Karpas-422 (cell line): ENCODE data around the gene HDAC11. TPM values are rescaled to one million over a fixed set of nuclear protein-coding genes. Genes with fewer than 3 reads are reported as not detected.
A peak's percentile ranks its signal among the peaks of the same experiment; 100 is the strongest.

Experiments used
- DNase-seq: peaks from one replicate; pipeline ENCODE4 v3.0.0-alpha.2; 2015
- H2AFZ ChIP-seq: fragments of 200-600 bp; sonication (generic); 2 replicates; pipeline ENCODE4 v1.6.1; 2014; ENCODE audit warnings: antibody characterized with exemption, low read length, mixed read lengths
- H3K27ac ChIP-seq: fragments of 200-600 bp; sonication (generic); 2 replicates; pipeline ENCODE4 v1.5.1; 2014; ENCODE audit warnings: mild to moderate bottlenecking, low read length, moderate library complexity
- H3K27me3 ChIP-seq: fragments of 200-600 bp; sonication (generic); 2 replicates; pipeline ENCODE4 v1.6.1; 2014; ENCODE audit warnings: low read length, mixed read lengths
- H3K36me3 ChIP-seq: fragments of 200-600 bp; sonication (generic); 2 replicates; pipeline ENCODE4 v1.6.1; 2014; ENCODE audit warnings: low read length, mixed read lengths; ENCODE audit not compliant: insufficient read depth
- H3K4me1 ChIP-seq: fragments of 200-600 bp; sonication (generic); 2 replicates; pipeline ENCODE4 v1.6.1; 2014; ENCODE audit warnings: mild to moderate bottlenecking, low read length, mixed read lengths
- H3K4me2 ChIP-seq: fragments of 200-600 bp; sonication (generic); 2 replicates; pipeline ENCODE4 v1.6.1; 2014; ENCODE audit warnings: low read length, low read depth, mild to moderate bottlenecking; ENCODE audit not compliant: poor library complexity, severe bottlenecking
- H3K4me3 ChIP-seq: fragments of 200-600 bp; sonication (generic); 2 replicates; pipeline ENCODE4 v1.5.1; 2014; ENCODE audit warnings: mild to moderate bottlenecking, antibody characterized with exemption, low read length, mixed read lengths
- H3K79me2 ChIP-seq: fragments of 200-600 bp; sonication (generic); 2 replicates; pipeline ENCODE4 v1.6.1; 2014; ENCODE audit warnings: mild to moderate bottlenecking, low read length, mixed read lengths
- H3K9ac ChIP-seq: fragments of 200-600 bp; sonication (generic); 2 replicates; pipeline ENCODE4 v1.6.0; 2014; ENCODE audit warnings: low read length
- H3K9me2 ChIP-seq: fragments of 200-600 bp; sonication (generic), shearing (Covaris generic); replicated peaks from 2 replicates; pipeline ENCODE4 v1.6.0; 2014; ENCODE audit warnings: mild to moderate bottlenecking, low read length, moderate library complexity; ENCODE audit not compliant: insufficient read depth
- H3K9me3 ChIP-seq: fragments of 300-700, 200-600 bp; sonication (generic); 2 replicates; pipeline ENCODE4 v1.6.1; 2014; ENCODE audit warnings: low read length, mixed read lengths
- H4K20me1 ChIP-seq: fragments of 200-600 bp; sonication (generic); 2 replicates; pipeline ENCODE4 v1.6.1; 2014; ENCODE audit warnings: mild to moderate bottlenecking, antibody characterized with exemption, low read length, low read depth; ENCODE audit not compliant: insufficient read depth
- total RNA-seq: library from RNA; depleted of rRNA; stranded (reverse); fragments of >200 nt; shearing (Covaris generic); gene quantifications from 2 replicates; pipeline ENCODE4 v1.2.3, GENCODE V29; 2014; ENCODE audit warnings: low replicate concordance

The HDAC11 gene
- total RNA-seq, 1 experiment from 2014 or later: 1.6 TPM

DNA sequence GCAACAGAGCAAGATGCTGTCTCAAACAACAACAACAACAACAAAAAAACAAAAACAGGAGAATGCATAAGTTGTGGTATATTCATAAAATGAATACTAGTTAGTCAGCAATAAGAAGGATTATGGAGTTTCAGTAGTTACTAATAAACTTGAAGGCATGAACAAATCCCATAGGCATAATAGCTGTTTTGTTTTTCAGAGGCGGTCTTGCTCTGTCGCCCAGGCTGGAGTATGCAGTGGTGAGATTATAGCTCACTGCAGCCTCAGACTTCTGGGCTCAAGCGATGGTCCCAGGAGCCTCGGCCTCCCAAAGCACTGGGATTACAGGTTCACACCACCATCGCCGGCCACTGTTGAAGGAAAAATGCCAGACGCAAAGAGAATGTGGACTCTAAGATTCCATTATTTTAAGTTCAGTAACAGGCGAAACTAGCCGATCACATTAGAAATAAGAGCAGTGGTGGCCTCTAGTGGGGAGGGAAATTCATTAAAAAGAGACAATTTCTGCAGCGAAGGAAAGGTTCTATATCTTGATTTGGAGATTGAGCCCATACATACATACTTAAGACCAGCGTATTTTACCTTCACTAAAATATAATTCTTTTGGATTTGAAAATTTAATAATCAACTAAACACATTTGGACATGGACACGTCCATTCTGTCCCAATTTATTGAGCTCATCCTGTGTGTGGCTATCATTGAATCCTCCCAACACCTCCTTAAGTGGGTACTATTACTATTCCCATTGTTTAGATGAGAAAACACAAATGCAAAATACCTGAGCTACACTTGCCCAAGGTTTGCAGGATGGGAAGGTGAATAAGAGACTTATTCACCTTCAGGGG is 27.4 kb upstream of the HDAC11 start:
- H4K20me1 ChIP-seq: no peaks in the 10 kb centered on the region
- H3K9ac ChIP-seq: peak overlapping the region; percentile 59
- H3K27ac ChIP-seq: peak overlapping the region; percentile 55
- H3K36me3 ChIP-seq: no peaks in the 10 kb centered on the region
- no peaks in the 10 kb centered on the region for H3K79me2 ChIP-seq
- H3K9me3 ChIP-seq: no peaks in the 10 kb centered on the region
- peaks cover 19% of the 10 kb centered on the region for H3K4me1 ChIP-seq
- peak; percentile 84 for DNase-seq
- H3K27me3 ChIP-seq: no peaks in the 10 kb centered on the region
- H2AFZ ChIP-seq: peak overlapping the region; percentile 79; the same call in 1 of the 2 replicates
- H3K4me3 ChIP-seq: peak overlapping the region; percentile 75
- peak overlapping the region; percentile 97 for H3K4me2 ChIP-seq
- H3K9me2 ChIP-seq: no peaks in the 10 kb centered on the region

DNA sequence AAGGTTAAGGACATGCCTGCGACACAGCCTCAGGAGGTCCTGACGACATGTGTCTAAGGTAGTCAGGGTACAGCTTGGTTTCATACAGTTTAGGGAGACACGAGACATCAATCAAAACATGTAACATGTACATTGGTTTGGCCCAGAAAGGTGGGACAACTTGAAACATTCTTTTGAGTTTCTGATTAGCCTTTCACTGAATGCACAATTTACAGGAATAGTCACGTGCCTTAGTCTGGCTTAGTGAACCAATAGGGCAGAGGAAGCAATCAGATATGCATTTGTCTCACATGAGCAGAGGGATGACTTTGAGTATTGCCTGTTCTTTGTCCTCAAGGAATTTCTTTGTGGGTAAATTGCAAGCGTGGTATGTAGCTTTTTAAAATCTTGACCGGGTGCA is 24.5 kb upstream of the HDAC11 start:
- H3K79me2 ChIP-seq: no peaks in the 10 kb centered on the region
- no peaks in the 10 kb centered on the region for H4K20me1 ChIP-seq
- no peaks in the 10 kb centered on the region for H3K9me3 ChIP-seq
- H3K27me3 ChIP-seq: no peaks in the 10 kb centered on the region
- H3K36me3 ChIP-seq: no peaks in the 10 kb centered on the region
- peaks cover 19% of the 10 kb centered on the region for H3K4me1 ChIP-seq
- H3K4me3 ChIP-seq: no peak overlapping the region
- H3K9ac ChIP-seq: no peak overlapping the region
- no peak overlapping the region for H2AFZ ChIP-seq
- no peak overlapping the region for H3K4me2 ChIP-seq
- no peak for DNase-seq
- no peak overlapping the region for H3K27ac ChIP-seq
- H3K9me2 ChIP-seq: no peaks in the 10 kb centered on the region

DNA sequence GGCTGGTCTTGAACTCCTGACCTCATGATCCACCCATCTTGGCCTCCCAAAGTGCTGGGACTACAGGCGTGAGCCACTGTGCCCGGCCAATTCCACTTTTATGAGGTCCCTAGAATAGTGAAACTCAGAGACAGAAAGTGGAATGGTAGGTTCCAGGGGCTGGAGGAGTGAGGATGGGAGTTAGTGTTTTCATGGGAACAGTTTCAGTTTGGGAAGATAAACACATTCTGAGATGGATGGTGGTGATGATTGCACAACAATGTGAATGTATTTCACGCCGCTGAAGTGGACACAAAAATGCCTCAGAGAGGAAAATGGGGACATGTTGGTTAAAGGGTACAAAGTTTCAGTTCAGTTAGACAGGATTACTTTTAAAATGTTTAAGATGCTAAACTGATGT is 22.5 kb upstream of the HDAC11 start:
- Histone ChIP-seq H3K27me3 (no peaks in the 10 kb centered on the region), H3K4me2 (no peak overlapping the region), H3K9me3 (no peaks in the 10 kb centered on the region), H3K9ac (no peak overlapping the region), H4K20me1 (no peaks in the 10 kb centered on the region), H3K79me2 (no peaks in the 10 kb centered on the region), H3K36me3 (no peaks in the 10 kb centered on the region), H3K9me2 (no peaks in the 10 kb centered on the region), H3K4me3 (no peak overlapping the region), H3K27ac (no peak overlapping the region), H2AFZ (no peak overlapping the region), H3K4me1 (peaks cover 6% of the 10 kb centered on the region)
- DNase-seq: no peak

DNA sequence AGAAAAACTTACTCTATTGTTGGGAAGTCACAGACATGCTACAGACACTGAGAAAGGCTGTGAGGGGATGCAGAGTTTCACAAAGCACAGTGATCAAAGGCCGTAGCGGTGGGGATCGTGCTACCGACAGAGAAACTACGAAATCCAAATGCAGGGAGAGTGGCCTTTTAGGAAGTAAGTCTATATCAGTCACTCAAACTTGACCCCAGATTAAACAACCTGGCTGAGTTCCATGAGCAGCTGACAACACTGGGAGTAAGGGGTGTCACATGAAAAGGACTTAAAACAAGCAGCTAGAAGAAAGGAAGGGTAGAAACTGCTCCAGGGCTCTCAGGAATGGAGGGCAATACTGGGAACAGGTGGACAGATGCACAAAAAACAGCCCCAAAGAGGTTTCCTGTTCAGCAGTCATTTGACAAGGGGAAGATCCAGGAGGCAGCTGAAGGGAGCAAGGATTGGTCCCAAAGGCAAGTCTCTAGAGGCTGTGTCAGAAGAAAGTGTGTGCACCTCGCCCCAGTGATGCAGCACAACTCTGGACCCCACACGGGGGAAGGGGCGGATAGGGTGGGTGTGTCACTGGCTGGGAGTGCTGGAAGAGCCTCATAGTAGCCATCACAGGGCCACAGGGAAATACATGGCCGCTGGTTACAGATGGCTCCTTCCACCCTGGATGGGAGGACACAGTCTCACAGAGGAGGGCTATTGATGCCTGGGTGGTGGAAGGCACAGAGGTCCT is 20.3 kb upstream of the HDAC11 start:
- H3K4me3 ChIP-seq: no peak overlapping the region
- H2AFZ ChIP-seq: no peak overlapping the region
- H3K27ac ChIP-seq: no peak overlapping the region
- no peak overlapping the region for H3K9ac ChIP-seq
- no peaks in the 10 kb centered on the region for H3K36me3 ChIP-seq
- H3K4me1 ChIP-seq: no peaks in the 10 kb centered on the region
- H3K27me3 ChIP-seq: no peaks in the 10 kb centered on the region
- no peak overlapping the region for H3K4me2 ChIP-seq
- H3K79me2 ChIP-seq: no peaks in the 10 kb centered on the region
- no peak for DNase-seq
- H4K20me1 ChIP-seq: no peaks in the 10 kb centered on the region
- H3K9me3 ChIP-seq: no peaks in the 10 kb centered on the region
- H3K9me2 ChIP-seq: no peaks in the 10 kb centered on the region

DNA sequence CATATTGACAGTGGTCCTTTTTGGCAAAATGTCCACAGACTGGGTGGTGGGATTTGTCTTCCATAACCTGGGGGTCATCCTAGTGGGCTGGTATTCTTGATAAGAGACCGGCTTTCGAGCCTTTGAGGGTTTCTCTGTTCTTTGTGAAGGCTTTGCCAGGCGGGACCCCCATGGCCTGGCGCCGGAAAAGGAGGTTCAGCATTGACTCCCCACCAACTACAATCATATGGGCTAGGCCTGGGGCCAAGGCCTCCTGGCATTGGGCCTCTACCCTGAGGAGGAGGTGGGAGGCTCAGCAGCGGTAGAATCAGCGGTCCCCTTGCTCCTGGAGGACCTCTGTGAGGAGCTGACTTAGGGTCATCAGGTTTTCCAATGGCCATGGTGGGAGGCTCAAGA is 19.8 kb upstream of the HDAC11 start:
- Histone ChIP-seq H3K27ac (no peak overlapping the region), H3K9me2 (no peaks in the 10 kb centered on the region), H4K20me1 (no peaks in the 10 kb centered on the region), H3K4me1 (no peaks in the 10 kb centered on the region), H3K79me2 (no peaks in the 10 kb centered on the region), H3K27me3 (no peaks in the 10 kb centered on the region), H3K4me3 (no peak overlapping the region), H3K36me3 (no peaks in the 10 kb centered on the region), H3K9me3 (no peaks in the 10 kb centered on the region), H3K9ac (no peak overlapping the region), H2AFZ (no peak overlapping the region), H3K4me2 (no peak overlapping the region)
- no peak for DNase-seq

DNA sequence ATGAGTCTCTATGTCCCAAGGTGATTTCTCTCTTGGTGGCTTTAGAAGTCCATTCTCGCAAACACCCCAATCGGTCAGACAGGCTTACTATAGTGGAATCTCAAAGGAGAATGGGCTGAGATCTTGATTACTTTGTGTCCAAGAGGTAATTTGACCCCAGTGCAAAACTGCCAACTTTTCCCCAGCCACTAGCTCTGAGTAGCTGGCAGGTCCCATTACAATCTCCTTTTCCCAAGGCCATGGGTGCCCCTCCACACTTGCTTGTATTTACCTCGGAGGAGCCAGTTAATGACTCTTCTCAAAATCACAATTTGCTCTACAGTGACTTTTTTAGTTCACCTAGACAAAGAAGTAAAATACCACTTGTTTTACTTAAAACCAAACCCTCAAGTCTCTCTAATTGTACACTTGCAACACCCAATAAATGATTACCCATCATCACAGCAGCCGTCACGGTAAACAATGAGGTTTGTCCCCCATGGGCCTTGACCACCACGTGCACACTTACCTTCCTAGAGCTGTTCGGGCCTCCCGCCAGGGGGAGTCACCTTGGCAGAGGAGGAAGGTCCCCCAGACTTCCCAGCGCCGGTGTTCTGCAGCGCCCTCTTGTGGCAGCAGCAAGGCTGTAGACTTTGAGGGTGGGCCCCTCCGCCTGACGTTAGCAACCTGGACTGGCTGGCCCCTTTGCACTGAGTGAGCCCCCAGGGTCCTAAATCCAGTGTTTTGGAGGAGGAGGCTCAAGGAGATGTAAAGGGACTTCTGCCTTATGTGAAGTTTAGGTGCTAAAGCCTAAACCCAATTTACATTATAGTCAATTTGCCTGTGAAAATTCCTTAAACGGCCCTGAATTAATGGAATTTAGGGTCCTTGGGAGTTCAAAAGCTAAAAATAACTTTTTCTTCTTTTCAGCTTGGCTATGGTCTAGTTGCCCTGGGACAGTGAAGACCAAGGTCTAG is 18.7 kb upstream of the HDAC11 start:
- no peak overlapping the region for H3K4me2 ChIP-seq
- H2AFZ ChIP-seq: 0 out of 2 replicates have a peak overlapping the region, but pooled peaks have one; percentile 24
- no peak overlapping the region for H3K4me3 ChIP-seq
- no peak overlapping the region for H3K9ac ChIP-seq
- no peaks in the 10 kb centered on the region for H4K20me1 ChIP-seq
- DNase-seq: peak; percentile 97
- H3K79me2 ChIP-seq: no peaks in the 10 kb centered on the region
- no peaks in the 10 kb centered on the region for H3K27me3 ChIP-seq
- H3K27ac ChIP-seq: no peak overlapping the region
- H3K9me2 ChIP-seq: no peaks in the 10 kb centered on the region
- no peaks in the 10 kb centered on the region for H3K9me3 ChIP-seq
- no peaks in the 10 kb centered on the region for H3K4me1 ChIP-seq
- H3K36me3 ChIP-seq: no peaks in the 10 kb centered on the region

DNA sequence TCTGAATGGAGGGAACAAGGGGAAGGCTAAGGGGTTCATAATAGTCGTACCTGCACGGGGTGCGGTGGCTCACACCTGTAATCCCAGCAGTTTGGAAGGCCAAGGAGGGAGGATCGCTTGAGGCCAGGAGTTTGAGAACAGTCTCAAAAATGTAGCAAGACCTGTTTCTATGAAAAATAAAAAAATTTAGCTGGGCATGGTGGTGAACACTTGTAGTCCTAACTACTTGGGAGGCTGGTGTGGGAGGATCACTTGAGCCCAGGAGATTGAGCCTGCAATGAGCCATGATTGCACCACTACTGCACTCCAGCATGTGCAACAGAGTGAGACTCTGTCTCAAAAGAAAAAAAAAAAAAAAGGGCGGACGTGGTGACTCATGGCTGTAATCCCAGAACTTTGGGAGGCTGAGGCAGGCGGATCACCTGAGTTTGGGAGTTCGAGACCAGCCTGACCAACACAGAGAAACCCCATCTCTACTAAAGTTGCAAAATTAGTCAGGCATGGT is 17.9 kb upstream of the HDAC11 start:
- Histone ChIP-seq H2AFZ (no peak overlapping the region), H3K4me1 (no peaks in the 10 kb centered on the region), H3K9me3 (no peaks in the 10 kb centered on the region), H3K27ac (no peak overlapping the region), H3K9ac (no peak overlapping the region), H3K36me3 (no peaks in the 10 kb centered on the region), H3K9me2 (no peaks in the 10 kb centered on the region), H3K79me2 (no peaks in the 10 kb centered on the region), H3K4me2 (no peak overlapping the region), H3K4me3 (no peak overlapping the region), H3K27me3 (no peaks in the 10 kb centered on the region), H4K20me1 (no peaks in the 10 kb centered on the region)
- DNase-seq: no peak
